Activated naive CD4-positive, alpha-beta T cell (primary cell): ENCODE measurements around the gene RASA1.
"Not testable (repeated sequence)": the region's sequence is repeated elsewhere in the genome, so short reads cannot be mapped to it uniquely, and the experiment has no call there.

Source experiments
- DNase-seq, 4 experiments: peaks; one replicate each; lab custom pipeline; 2025; lab: John Stamatoyannopoulos, UW

The RASA1 gene

GRCh38 chr5:87267574-87268125 lies at the start of gene RASA1:
RASA1 (plus strand) TSS chr5:87267883; CDS start chr5:87268452, 569 bp downstream.
- peak; percentile 52 to 72 (median 57) for DNase-seq

GRCh38 chr5:87229780-87230179 lies 37.9 kb upstream of the RASA1 start:
- no peak for DNase-seq

- no peak for DNase-seq
These were observed 36.5 kb upstream of the RASA1 start for GRCh38 chr5:87231037-87231808.

- DNase-seq: no peak
These were observed 34.5 kb upstream of the RASA1 start for GRCh38 chr5:87233143-87233542.

- no peak for DNase-seq
These were observed 26.1 kb upstream of the RASA1 start for GRCh38 chr5:87241555-87241954.

- no peak for DNase-seq
These were observed 25.4 kb upstream of the RASA1 start for GRCh38 chr5:87242242-87242641.

- no peak for DNase-seq
These were observed 24.4 kb upstream of the RASA1 start for GRCh38 chr5:87243161-87243844.

- DNase-seq: no peak
These were observed 22.2 kb upstream of the RASA1 start for GRCh38 chr5:87245451-87245850.

GRCh38 chr5:87246061-87246460 lies 21.6 kb upstream of the RASA1 start:
- no peak for DNase-seq

GRCh38 chr5:87252283-87252605 lies 15.4 kb upstream of the RASA1 start:
- no peak for DNase-seq

GRCh38 chr5:87254035-87254434 lies 13.6 kb upstream of the RASA1 start:
- DNase-seq: no peak

GRCh38 chr5:87258507-87258906 lies 9.2 kb upstream of the RASA1 start:
- DNase-seq: no peak

- DNase-seq: no peak
These were observed 7.0 kb upstream of the RASA1 start for GRCh38 chr5:87260604-87261192.

GRCh38 chr5:87263498-87263897 lies 4.2 kb upstream of the RASA1 start:
- no peak for DNase-seq

GRCh38 chr5:87266914-87267573 lies 639 bp upstream of the RASA1 start:
- no peak for DNase-seq

GRCh38 chr5:87268126-87268969 lies 665 bp downstream of the RASA1 start:
- DNase-seq: peak; percentile 52 to 66 (median 54)

GRCh38 chr5:87268970-87269377 lies 1.3 kb downstream of the RASA1 start:
- no peak for DNase-seq

- DNase-seq: not testable (repeated sequence)
These were observed 3.2 kb downstream of the RASA1 start for GRCh38 chr5:87270888-87271287.

GRCh38 chr5:87276655-87277054 lies 9.0 kb downstream of the RASA1 start:
- DNase-seq: no peak

- DNase-seq: no peak
These were observed 9.7 kb downstream of the RASA1 start for GRCh38 chr5:87277279-87277835.

- no peak for DNase-seq
These were observed 11.0 kb downstream of the RASA1 start for GRCh38 chr5:87278590-87279100.
